Astrocyte (in vitro differentiated cells and primary cell): ENCODE data around the gene SPNS2. TPM values are rescaled to one million over a fixed set of nuclear protein-coding genes. Genes with fewer than 3 reads are reported as not detected.

Experiments
- DNase-seq: peaks from one replicate; pipeline ENCODE4 v3.0.0-alpha.2; 2010; ENCODE audit warnings: low read depth
- FAIRE-seq: peaks from 2 replicates; lab custom pipeline; 2011; peaks lifted over from hg19 to GRCh38; lab: Jason Lieb, UNC
- H2AFZ ChIP-seq: 2 replicates; pipeline ENCODE4 v1.6.0; 2012; ENCODE audit warnings: low read depth, low read length, inconsistent platforms
- H3K27ac ChIP-seq: 2 replicates; pipeline ENCODE4 v1.5.1; 2011; ENCODE audit warnings: low read depth, low read length, inconsistent platforms
- H3K27me3 ChIP-seq: 2 replicates; pipeline ENCODE4 v1.6.0; 2011; ENCODE audit warnings: low read length, inconsistent platforms; ENCODE audit not compliant: insufficient read depth
- H3K36me3 ChIP-seq: 2 replicates; pipeline ENCODE4 v1.5.1; 2011; ENCODE audit warnings: low read length, inconsistent platforms; ENCODE audit not compliant: insufficient read depth
- H3K4me1 ChIP-seq: 2 replicates; pipeline ENCODE4 v1.5.1; 2011; ENCODE audit warnings: low read length, inconsistent platforms; ENCODE audit not compliant: insufficient read depth
- H3K4me2 ChIP-seq: 2 replicates; pipeline ENCODE4 v1.6.0; 2012; ENCODE audit warnings: low read length, inconsistent platforms
- H3K4me3 ChIP-seq: 2 replicates; pipeline ENCODE4 v1.5.1; 2011; ENCODE audit warnings: low read depth, mild to moderate bottlenecking, low read length, inconsistent platforms; ENCODE audit not compliant: insufficient read depth
- H3K79me2 ChIP-seq: 2 replicates; pipeline ENCODE4 v1.6.0; 2012; ENCODE audit warnings: mild to moderate bottlenecking, low read length, inconsistent platforms; ENCODE audit not compliant: insufficient read depth
- H3K9ac ChIP-seq: 2 replicates; pipeline ENCODE4 v1.6.0; 2012; ENCODE audit warnings: mild to moderate bottlenecking, low read length, inconsistent platforms
- H3K9me3 ChIP-seq: 2 replicates; pipeline ENCODE4 v1.5.1; 2012; ENCODE audit warnings: low read depth, mild to moderate bottlenecking, low read length, inconsistent platforms; ENCODE audit not compliant: insufficient read depth
- H4K20me1 ChIP-seq: 2 replicates; pipeline ENCODE4 v1.6.0; 2012; ENCODE audit warnings: low read length, inconsistent platforms; ENCODE audit not compliant: insufficient read depth
- H3K27ac Mint-ChIP-seq: one replicate; pipeline ENCODE4 v1.8.0; 2021; ENCODE audit warnings: mild to moderate bottlenecking, mixed read lengths; ENCODE audit not compliant: unreplicated experiment
- H3K27me3 Mint-ChIP-seq: one replicate; pipeline ENCODE4 v1.8.0; 2021; ENCODE audit warnings: low read depth, mixed read lengths; ENCODE audit not compliant: unreplicated experiment
- H3K36me3 Mint-ChIP-seq: one replicate; pipeline ENCODE4 v1.8.0; 2021; ENCODE audit warnings: low read depth, mixed read lengths; ENCODE audit not compliant: unreplicated experiment
- H3K4me1 Mint-ChIP-seq: one replicate; pipeline ENCODE4 v1.8.0; 2021; ENCODE audit warnings: low read depth, mixed read lengths; ENCODE audit not compliant: unreplicated experiment
- H3K4me3 Mint-ChIP-seq: one replicate; pipeline ENCODE4 v1.8.0; 2021; ENCODE audit warnings: mild to moderate bottlenecking, moderate library complexity, mixed read lengths; ENCODE audit not compliant: unreplicated experiment
- H3K9me3 Mint-ChIP-seq: one replicate; pipeline ENCODE4 v1.8.0; 2021; ENCODE audit warnings: mild to moderate bottlenecking, mixed read lengths; ENCODE audit not compliant: unreplicated experiment
- EZH2 ChIP-seq: IDR thresholded peaks from 2 replicates; pipeline ENCODE4 v1.6.1; 2012; ENCODE audit warnings: mild to moderate bottlenecking, low read length, inconsistent platforms; ENCODE audit not compliant: insufficient read depth
- total RNA-seq: library from RNA; stranded (reverse); gene quantifications from 2 replicates; pipeline ENCODE4 v1.2.1, GENCODE V29; 2021
- TF ChIP-seq, protein P1 (sequence below): IDR thresholded peaks from 2 replicates; pipeline ENCODE4 v1.5.1; 2011; ENCODE audit warnings: low read depth, mild to moderate bottlenecking, inconsistent platforms, low read length, moderate library complexity; ENCODE audit not compliant: insufficient read depth

Gene SPNS2
- total RNA-seq, 1 donor from 2014 or later, result 4.3 TPM

DNA sequence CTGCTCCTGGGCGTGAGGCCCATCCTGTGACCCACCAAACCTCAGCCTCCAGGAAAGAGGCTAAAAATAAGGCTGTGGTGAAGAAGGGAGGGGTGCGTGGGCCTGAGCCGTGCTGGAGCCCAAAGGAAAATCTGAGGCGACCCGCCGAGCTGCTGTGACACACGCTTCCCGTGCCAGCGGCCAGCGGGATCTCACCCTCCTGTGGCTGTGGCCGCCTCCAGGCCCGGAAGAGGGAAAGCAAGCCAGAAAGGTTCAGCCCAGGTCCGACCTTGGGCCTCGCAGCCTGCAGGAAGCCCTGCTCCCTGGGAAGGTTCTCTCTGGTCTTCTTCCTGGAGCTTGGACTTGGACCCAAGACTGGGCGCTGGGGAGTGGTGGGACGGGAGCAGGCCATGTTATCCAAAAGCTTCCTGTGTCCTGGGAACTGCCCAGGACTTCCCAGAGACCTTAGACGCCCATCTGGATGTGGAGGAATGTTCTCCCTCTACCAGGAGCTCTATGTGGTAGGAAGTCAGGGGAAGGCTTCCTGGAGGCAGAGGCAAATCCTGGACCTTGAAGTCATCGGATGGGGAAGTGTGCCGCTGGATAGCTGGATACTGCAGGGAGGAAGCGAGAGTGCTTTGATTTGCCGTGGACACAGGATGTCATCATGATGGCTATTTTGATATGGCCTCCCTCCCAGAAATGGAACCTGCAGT is 11.4 kb downstream of the SPNS2 start:
- peaks cover 3% of the 10 kb centered on the region for H3K27me3 ChIP-seq
- H3K4me1 ChIP-seq, result peaks cover 8% of the 10 kb centered on the region
- H3K4me3 ChIP-seq, result no peak overlapping the region
- H3K9ac ChIP-seq, result no peak overlapping the region
- peaks cover 8% of the 10 kb centered on the region for H3K9me3 Mint-ChIP-seq
- peaks cover 6% of the 10 kb centered on the region for H3K36me3 Mint-ChIP-seq
- no peak for DNase-seq
- H3K4me1 Mint-ChIP-seq, result no peaks in the 10 kb centered on the region
- H4K20me1 ChIP-seq, result no peaks in the 10 kb centered on the region
- no peak for FAIRE-seq
- peak overlapping the region; percentile 5 for H2AFZ ChIP-seq
- H3K27ac Mint-ChIP-seq, result no peak overlapping the region
- peaks cover 44% of the 10 kb centered on the region for H3K27me3 Mint-ChIP-seq
- TF ChIP-seq, protein P1, sequence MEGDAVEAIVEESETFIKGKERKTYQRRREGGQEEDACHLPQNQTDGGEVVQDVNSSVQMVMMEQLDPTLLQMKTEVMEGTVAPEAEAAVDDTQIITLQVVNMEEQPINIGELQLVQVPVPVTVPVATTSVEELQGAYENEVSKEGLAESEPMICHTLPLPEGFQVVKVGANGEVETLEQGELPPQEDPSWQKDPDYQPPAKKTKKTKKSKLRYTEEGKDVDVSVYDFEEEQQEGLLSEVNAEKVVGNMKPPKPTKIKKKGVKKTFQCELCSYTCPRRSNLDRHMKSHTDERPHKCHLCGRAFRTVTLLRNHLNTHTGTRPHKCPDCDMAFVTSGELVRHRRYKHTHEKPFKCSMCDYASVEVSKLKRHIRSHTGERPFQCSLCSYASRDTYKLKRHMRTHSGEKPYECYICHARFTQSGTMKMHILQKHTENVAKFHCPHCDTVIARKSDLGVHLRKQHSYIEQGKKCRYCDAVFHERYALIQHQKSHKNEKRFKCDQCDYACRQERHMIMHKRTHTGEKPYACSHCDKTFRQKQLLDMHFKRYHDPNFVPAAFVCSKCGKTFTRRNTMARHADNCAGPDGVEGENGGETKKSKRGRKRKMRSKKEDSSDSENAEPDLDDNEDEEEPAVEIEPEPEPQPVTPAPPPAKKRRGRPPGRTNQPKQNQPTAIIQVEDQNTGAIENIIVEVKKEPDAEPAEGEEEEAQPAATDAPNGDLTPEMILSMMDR, result no peak
- TF ChIP-seq EZH2, result no peak
- no peaks in the 10 kb centered on the region for H3K9me3 ChIP-seq
- no peaks in the 10 kb centered on the region for H3K79me2 ChIP-seq
- no peaks in the 10 kb centered on the region for H3K36me3 ChIP-seq
- H3K27ac ChIP-seq, result no peak overlapping the region
- H3K4me3 Mint-ChIP-seq, result no peak overlapping the region
- H3K4me2 ChIP-seq, result no peak overlapping the region

DNA sequence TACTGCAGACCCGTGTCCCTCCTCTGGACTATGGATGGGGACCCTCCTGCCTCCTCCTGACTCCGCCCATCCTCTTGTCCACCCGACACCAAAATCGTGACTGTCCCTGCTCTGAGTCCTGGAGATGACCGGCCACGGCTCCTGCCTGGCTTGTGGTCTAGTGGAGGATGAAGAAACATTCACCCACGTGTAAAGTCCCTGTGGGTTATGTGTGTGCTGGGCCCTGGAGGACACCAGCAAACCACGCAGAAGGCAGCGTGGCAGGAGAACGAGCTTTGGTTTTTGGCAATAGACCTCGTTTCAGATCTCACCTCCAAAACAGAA is 11.9 kb downstream of the SPNS2 start:
- H3K9me3 Mint-ChIP-seq, result peaks cover 8% of the 10 kb centered on the region
- no peaks in the 10 kb centered on the region for H3K9me3 ChIP-seq

More for the DNA sequence above, 11.9 kb downstream of the SPNS2 start:
- H3K27ac Mint-ChIP-seq, result no peak overlapping the region
- Histone ChIP-seq H3K27ac (no peak overlapping the region), H4K20me1 (no peaks in the 10 kb centered on the region), H2AFZ (no peak overlapping the region), H3K4me3 (no peak overlapping the region), H3K36me3 (no peaks in the 10 kb centered on the region), H3K4me1 (peaks cover 8% of the 10 kb centered on the region), H3K4me2 (no peak overlapping the region), H3K9ac (no peak overlapping the region), H3K27me3 (no peaks in the 10 kb centered on the region), H3K79me2 (no peaks in the 10 kb centered on the region)
- TF ChIP-seq EZH2, result no peak
- TF ChIP-seq, protein P1, result no peak
- H3K27me3 Mint-ChIP-seq, result peaks cover 39% of the 10 kb centered on the region
- DNase-seq, result no peak
- H3K4me3 Mint-ChIP-seq, result no peak overlapping the region
- no peaks in the 10 kb centered on the region for H3K4me1 Mint-ChIP-seq
- FAIRE-seq, result no peak
- H3K36me3 Mint-ChIP-seq, result peaks cover 6% of the 10 kb centered on the region
